ENCODE measurements around the gene PDE8B.

Gene PDE8B

GRCh38 chr5:77167695-77168121 is 42.8 kb upstream of the PDE8B start:
- no peaks in the 10 kb centered on the region for H3K27me3 ChIP-seq (replicated peaks; ENCODE audit: insufficient read depth, low read length)
- no peak overlapping the region for H3K27ac ChIP-seq (ENCODE audit: low read length)
- H3K36me3 ChIP-seq (replicated peaks; ENCODE audit: insufficient read depth, low read length) = no peaks in the 10 kb centered on the region
- no peaks in the 10 kb centered on the region for H3K9me2 ChIP-seq (replicated peaks; ENCODE audit: insufficient read depth, low read length)
- no peak overlapping the region for H3K4me2 ChIP-seq (ENCODE audit: low read depth, low read length)
- H3K79me2 ChIP-seq (ENCODE audit: low read length) = no peaks in the 10 kb centered on the region
- H3F3A ChIP-seq (ENCODE audit: insufficient read depth, low read length) = no peaks in the 10 kb centered on the region
- H3K4me1 ChIP-seq (ENCODE audit: low read length) = no peaks in the 10 kb centered on the region
- H4K20me1 ChIP-seq (ENCODE audit: insufficient read depth, low read length) = no peaks in the 10 kb centered on the region
- no peak for DNase-seq
- no peaks in the 10 kb centered on the region for H3K9me3 ChIP-seq (replicated peaks; ENCODE audit: insufficient read depth, low read length)
- no peak overlapping the region for H2AFZ ChIP-seq (ENCODE audit: low read length)
- H3K9ac ChIP-seq (ENCODE audit: low read length) = no peak overlapping the region
- TF ChIP-seq EZH2 (optimal IDR thresholded peaks at IDR 0.05; ENCODE audit: low read depth, low read length) = no peak
- TF ChIP-seq EZH2phosphoT487 (IDR thresholded peaks at IDR 0.05; ENCODE audit: low read length) = no peak
- TF ChIP-seq CTCF (IDR thresholded peaks at IDR 0.05; ENCODE audit: low read length) = no peak
- no peak overlapping the region for H3K4me3 ChIP-seq (ENCODE audit: low read length)

- Histone ChIP-seq H3K9me3 (replicated peaks; ENCODE audit: insufficient read depth, low read length) (no peaks in the 10 kb centered on the region), H4K20me1 (ENCODE audit: insufficient read depth, low read length) (no peaks in the 10 kb centered on the region), H3K36me3 (replicated peaks; ENCODE audit: insufficient read depth, low read length) (no peaks in the 10 kb centered on the region), H3K27ac (ENCODE audit: low read length) (no peak overlapping the region), H3K9me2 (replicated peaks; ENCODE audit: insufficient read depth, low read length) (no peaks in the 10 kb centered on the region), H3K27me3 (replicated peaks; ENCODE audit: insufficient read depth, low read length) (no peaks in the 10 kb centered on the region), H2AFZ (ENCODE audit: low read length) (no peak overlapping the region), H3K4me1 (ENCODE audit: low read length) (no peaks in the 10 kb centered on the region), H3K4me3 (ENCODE audit: low read length) (no peak overlapping the region), H3K79me2 (ENCODE audit: low read length) (no peaks in the 10 kb centered on the region), H3F3A (ENCODE audit: insufficient read depth, low read length) (no peaks in the 10 kb centered on the region), H3K4me2 (ENCODE audit: low read depth, low read length) (no peak overlapping the region), H3K9ac (ENCODE audit: low read length) (no peak overlapping the region)
- no peak for TF ChIP-seq EZH2phosphoT487 (IDR thresholded peaks at IDR 0.05; ENCODE audit: low read length)
- DNase-seq = no peak
Observed at GRCh38 chr5:77168161-77168878, 42.2 kb upstream of the PDE8B start.

- H3K79me2 ChIP-seq (ENCODE audit: low read length) = no peaks in the 10 kb centered on the region
- no peak overlapping the region for H2AFZ ChIP-seq (ENCODE audit: low read length)
- H3F3A ChIP-seq (ENCODE audit: insufficient read depth, low read length) = no peaks in the 10 kb centered on the region
- H3K4me1 ChIP-seq (ENCODE audit: low read length) = no peaks in the 10 kb centered on the region
- H3K27me3 ChIP-seq (replicated peaks; ENCODE audit: insufficient read depth, low read length) = no peaks in the 10 kb centered on the region
- no peaks in the 10 kb centered on the region for H4K20me1 ChIP-seq (ENCODE audit: insufficient read depth, low read length)
- H3K36me3 ChIP-seq (replicated peaks; ENCODE audit: insufficient read depth, low read length) = no peaks in the 10 kb centered on the region
- no peak overlapping the region for H3K4me2 ChIP-seq (ENCODE audit: low read depth, low read length)
- H3K9me3 ChIP-seq (replicated peaks; ENCODE audit: insufficient read depth, low read length) = no peaks in the 10 kb centered on the region
- no peak overlapping the region for H3K4me3 ChIP-seq (ENCODE audit: low read length)
- DNase-seq = no peak
- no peak overlapping the region for H3K27ac ChIP-seq (ENCODE audit: low read length)
- H3K9me2 ChIP-seq (replicated peaks; ENCODE audit: insufficient read depth, low read length) = no peaks in the 10 kb centered on the region
- H3K9ac ChIP-seq (ENCODE audit: low read length) = no peak overlapping the region
- no peak for TF ChIP-seq EZH2phosphoT487 (IDR thresholded peaks at IDR 0.05; ENCODE audit: low read length)
- no peak for TF ChIP-seq CTCF (IDR thresholded peaks at IDR 0.05; ENCODE audit: low read length)
- TF ChIP-seq EZH2 (optimal IDR thresholded peaks at IDR 0.05; ENCODE audit: low read depth, low read length) = no peak
Observed at GRCh38 chr5:77168879-77169244, 41.6 kb upstream of the PDE8B start.

- Histone ChIP-seq H3K4me3 (ENCODE audit: low read length) (no peak overlapping the region), H3K9ac (ENCODE audit: low read length) (no peak overlapping the region), H3K4me2 (ENCODE audit: low read depth, low read length) (no peak overlapping the region), H3K36me3 (replicated peaks; ENCODE audit: insufficient read depth, low read length) (no peaks in the 10 kb centered on the region), H3K79me2 (ENCODE audit: low read length) (no peaks in the 10 kb centered on the region), H2AFZ (ENCODE audit: low read length) (no peak overlapping the region), H3K27ac (ENCODE audit: low read length) (no peak overlapping the region), H3K9me3 (replicated peaks; ENCODE audit: insufficient read depth, low read length) (no peaks in the 10 kb centered on the region), H3F3A (ENCODE audit: insufficient read depth, low read length) (no peaks in the 10 kb centered on the region), H3K9me2 (replicated peaks; ENCODE audit: insufficient read depth, low read length) (no peaks in the 10 kb centered on the region), H4K20me1 (ENCODE audit: insufficient read depth, low read length) (no peaks in the 10 kb centered on the region), H3K27me3 (replicated peaks; ENCODE audit: insufficient read depth, low read length) (no peaks in the 10 kb centered on the region), H3K4me1 (ENCODE audit: low read length) (no peaks in the 10 kb centered on the region)
- TF ChIP-seq CTCF (IDR thresholded peaks at IDR 0.05; ENCODE audit: low read length) (no peak), EZH2phosphoT487 (IDR thresholded peaks at IDR 0.05; ENCODE audit: low read length) (no peak), EZH2 (optimal IDR thresholded peaks at IDR 0.05; ENCODE audit: low read depth, low read length) (no peak)
- DNase-seq = no peak
Observed at GRCh38 chr5:77170196-77170890, 40.1 kb upstream of the PDE8B start.

Data from MM.1S (cell line).